GM21723 (cell line): ENCODE data around the gene EVI5L.
A peak's percentile ranks its signal among the peaks of the same experiment; 100 is the strongest.
"Not testable (repeated sequence)": the region's sequence is repeated elsewhere in the genome, so short reads cannot be mapped to it uniquely, and the experiment has no call there.

Source experiments
- ATAC-seq: cut with Tn5 transposase; IDR thresholded peaks from one replicate; pipeline ENCODE4 v1.9.1; 2021; ENCODE audit warnings: mild to moderate bottlenecking, moderate library complexity; ENCODE audit not compliant: unreplicated experiment

EVI5L gene

GRCh38 chr19:7829561-7830271 lies at the start of gene EVI5L:
EVI5L (plus strand) TSS chr19:7830218; CDS start chr19:7846543, 16,325 bp downstream.
- ATAC-seq: peak; percentile 88

DNA sequence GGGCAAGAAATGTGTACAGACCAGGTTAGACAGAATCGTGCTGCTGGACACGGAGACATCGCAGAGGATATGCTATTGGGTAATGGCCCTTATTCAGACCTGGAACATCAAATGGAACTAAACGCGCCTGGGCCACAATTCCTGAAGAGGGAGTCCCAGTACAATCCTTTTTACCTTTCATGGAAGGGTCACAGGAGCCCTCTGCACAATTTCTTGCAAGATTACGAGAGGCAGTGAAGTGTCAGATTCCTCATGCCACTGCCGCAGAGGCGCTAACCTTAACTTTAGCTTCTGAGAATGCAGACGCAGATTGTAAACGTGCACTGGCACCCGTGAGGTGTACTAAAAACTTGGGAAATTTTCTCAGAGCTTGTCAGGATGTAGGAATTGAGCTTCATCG lies 48.9 kb upstream of the EVI5L start:
- ATAC-seq: no peak

DNA sequence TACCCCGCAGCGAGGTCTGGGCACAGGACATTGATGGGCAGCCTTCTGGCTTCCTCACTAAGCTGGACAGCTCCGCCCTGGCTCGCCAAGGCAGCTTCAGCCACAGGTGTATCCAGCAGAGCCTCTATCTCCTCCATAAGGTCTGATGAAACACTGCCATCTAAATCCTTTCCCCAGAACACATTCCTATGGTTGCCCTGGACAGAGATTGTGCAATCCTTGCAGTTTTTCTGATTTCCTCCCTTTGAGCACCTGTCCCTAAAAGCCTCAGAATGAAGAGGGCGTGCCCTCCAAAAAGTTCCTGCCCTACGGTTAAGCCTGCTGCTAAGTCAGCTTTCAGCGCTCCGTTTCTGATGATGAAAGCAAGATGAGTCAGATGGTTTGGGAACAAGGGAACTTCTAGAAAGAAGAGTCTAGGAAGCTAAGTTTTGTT lies 46.0 kb upstream of the EVI5L start:
- ATAC-seq: no peak

GRCh38 chr19:7784856-7785255 lies 45.2 kb upstream of the EVI5L start:
- no peak for ATAC-seq

- no peak for ATAC-seq
Observed at GRCh38 chr19:7787141-7787540, 42.9 kb upstream of the EVI5L start.

DNA sequence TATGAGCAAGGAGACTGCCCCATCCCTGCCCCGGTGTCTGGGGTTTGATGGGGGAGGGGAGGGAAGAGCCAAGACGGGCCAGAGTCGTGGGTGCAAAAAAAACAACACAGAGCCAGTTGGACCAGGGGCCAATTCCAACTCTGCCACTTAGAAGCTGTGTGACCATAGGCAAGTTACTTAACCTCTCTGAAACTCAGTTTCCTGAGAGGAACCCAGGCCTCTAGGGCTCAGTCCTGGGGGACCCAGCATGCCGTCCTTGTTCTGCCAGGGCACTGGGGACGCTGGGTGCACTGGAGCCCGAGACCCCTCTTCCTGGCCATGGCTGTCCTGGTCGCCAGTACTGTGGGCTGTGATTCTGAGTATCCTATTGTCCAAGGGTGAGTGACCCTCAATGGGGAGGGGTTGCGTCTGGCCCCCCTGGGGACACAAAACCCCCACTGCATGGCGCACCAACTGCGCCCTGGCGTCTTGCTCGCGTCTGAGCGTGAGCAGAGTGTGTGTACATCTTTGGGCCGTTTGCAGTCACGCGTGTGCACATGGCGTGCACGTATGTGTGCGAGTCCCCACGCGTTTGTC lies 42.3 kb upstream of the EVI5L start:
- no peak for ATAC-seq

GRCh38 chr19:7788178-7788932 lies 41.7 kb upstream of the EVI5L start:
- no peak for ATAC-seq

GRCh38 chr19:7788933-7789323 lies 41.1 kb upstream of the EVI5L start:
- ATAC-seq: no peak

GRCh38 chr19:7789447-7789846 lies 40.6 kb upstream of the EVI5L start:
- ATAC-seq: no peak

GRCh38 chr19:7790416-7790815 lies 39.6 kb upstream of the EVI5L start:
- no peak for ATAC-seq

DNA sequence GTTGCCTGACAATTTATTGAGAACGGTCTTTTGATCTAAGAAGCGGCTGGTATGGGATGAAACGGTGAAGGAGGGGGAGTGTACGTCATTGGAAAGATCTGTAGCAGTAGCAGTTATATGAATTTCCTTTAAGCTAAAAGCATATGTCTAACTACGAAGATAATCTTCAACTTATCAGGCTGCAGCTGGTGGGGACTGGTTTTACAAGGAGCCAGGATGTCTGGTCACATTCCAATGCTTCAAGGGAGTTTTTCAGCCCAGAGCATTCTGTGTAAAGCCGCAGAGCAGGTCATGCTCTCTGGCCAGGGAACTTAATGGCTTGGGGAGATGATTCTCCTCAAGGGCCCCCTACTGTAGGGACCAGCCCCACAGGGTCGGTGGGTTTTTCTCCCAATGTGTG lies 37.7 kb upstream of the EVI5L start:
- no peak for ATAC-seq

DNA sequence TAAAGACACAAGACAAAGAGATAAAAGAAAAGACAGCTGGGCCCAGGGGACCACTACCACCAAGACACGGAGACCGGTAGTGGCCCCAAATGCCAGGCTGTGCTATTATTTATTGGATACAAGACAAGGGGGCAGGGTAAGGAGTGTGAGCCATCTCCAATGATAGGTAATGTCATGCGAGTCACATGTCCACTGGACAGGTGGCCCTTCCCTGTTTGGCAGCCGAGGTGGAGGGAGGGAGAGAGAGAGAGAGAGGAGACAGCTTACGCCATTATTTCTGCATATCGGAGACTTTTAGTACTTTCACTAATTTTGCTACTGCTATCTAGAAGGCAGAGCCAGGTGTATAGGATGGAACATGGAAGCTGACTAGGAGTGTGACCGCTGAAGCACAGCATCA lies 37.3 kb upstream of the EVI5L start:
- ATAC-seq: not testable (repeated sequence)

DNA sequence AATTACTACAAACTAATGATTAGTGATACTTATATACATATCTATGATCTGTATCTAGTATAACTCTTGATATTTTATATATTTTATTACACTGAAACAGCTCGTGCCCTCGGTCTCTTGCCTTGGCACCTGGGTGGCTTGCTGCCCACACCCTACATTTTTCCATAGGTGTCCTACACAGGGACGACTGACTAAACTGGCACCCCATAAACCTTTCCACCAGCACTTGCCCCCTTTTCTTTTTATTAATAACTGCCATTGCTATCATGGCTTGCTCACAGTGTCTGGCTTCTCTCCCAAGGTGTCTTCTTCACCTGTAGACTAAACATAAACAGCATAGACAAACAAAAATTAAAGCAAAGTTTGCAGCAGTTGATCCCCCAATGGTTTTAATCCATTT lies 36.5 kb upstream of the EVI5L start:
- ATAC-seq: no peak

DNA sequence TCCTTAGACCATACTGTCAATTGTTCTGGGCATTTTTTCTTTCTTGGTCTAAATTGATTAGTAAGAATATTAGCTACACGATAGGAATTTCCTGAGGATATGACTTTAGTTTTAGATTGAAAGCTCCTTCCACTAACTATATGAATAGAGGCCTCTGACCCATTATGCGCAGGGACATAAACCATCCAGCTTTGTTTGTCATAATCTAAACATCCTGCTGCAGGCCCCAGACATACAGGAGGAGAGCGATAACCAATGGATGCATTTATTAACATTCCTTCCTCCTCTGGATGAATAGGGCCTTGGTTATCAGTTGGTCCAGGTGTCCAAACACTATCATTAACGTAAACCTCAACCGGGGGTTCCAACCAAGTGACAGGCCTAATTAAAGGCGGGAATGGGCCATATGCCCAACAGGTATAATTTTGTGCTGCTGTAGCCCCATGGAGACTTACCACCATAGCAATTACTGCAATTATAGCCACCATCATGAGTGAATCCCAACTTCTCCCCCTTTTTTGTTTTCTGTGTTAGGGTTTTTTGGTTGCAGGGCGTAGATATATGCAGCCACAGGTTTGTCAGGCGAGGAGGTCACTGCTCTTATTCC lies 34.4 kb upstream of the EVI5L start:
- ATAC-seq: no peak

GRCh38 chr19:7799640-7800355 lies 30.2 kb upstream of the EVI5L start:
- ATAC-seq: no peak

DNA sequence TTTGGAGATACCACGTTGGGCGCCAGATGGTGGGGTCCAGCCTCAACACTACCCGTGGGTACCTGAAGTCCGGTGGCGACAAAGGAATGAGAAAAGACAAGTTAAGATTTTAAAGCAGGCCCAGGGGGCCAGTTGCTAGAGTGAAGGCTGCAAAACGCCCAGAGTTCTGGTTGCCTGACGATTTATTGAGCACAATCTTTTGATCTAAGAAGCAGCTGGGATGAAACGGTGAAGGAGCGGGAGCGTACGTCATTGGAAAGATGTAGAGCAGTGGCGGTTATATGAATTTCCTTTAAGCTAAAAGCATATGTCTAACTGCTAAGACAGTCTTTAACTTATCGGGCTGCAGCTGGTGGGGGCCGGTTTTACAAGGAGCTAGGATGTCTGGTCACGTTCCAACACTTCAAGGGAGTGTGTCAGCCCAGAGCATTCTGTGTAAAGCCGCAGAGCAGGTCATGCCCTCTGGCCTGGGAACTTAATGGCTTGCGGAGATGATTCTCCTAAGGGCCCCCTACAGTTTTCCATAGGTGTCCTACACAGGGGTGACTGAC lies 28.9 kb upstream of the EVI5L start:
- no peak for ATAC-seq

- ATAC-seq: no peak
Observed at GRCh38 chr19:7806234-7806633, 23.8 kb upstream of the EVI5L start.

- ATAC-seq: no peak
Observed at GRCh38 chr19:7806876-7807275, 23.1 kb upstream of the EVI5L start.

GRCh38 chr19:7808108-7808507 lies 21.9 kb upstream of the EVI5L start:
- ATAC-seq: no peak

GRCh38 chr19:7811989-7812388 lies 18.0 kb upstream of the EVI5L start:
- ATAC-seq: no peak

DNA sequence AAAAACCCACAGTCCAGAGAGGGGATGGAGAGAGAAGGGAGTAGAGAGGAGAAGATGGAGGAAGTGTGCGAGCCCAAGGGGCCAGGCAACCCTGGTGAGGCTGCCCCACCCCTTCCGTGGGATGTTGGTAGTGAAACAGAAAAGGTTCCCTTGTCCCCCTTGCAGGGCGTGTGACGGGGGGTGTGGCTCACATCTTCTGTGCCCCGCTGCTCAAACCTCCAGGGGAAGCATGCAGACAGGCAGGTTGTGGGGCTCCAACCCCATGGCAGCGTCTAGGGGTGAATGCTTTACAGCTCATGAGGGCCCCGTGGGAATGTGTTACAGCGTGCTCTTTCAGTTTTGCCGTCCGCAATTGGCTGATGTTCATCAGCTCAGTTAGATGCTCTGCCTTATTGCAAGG lies 14.7 kb upstream of the EVI5L start:
- ATAC-seq: no peak
